ENCODE data around the gene TAB2. TPM values are rescaled to one million over a fixed set of nuclear protein-coding genes. Genes with fewer than 3 reads are reported as not detected.
A peak's percentile ranks its signal among the peaks of the same experiment; 100 is the strongest.

The TAB2 gene
- total and polyA plus RNA-seq, 7 donors = 35.9 to 86.0 (median 56.5) TPM

DNA sequence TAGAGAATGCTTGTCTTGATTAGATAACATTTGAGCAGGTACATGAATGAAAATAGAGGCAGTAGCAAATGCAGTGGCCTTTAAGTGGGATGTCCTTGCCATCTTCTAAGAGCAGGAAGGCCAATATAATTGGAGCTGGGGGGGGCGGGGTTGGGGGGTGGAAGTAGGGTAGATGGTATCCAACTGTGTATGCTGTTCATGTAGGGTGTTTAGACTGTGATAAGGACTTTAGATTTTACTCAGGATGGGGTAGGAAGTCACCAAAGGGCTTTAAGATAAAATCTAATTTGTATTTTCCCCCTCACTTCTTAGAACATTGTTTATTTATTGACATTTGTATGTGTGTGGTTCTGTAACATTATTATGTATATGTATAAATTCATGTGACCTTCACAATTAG lies 12.0 kb downstream of the TAB2 start:
- WGBS, 3 donors = 39 to 78% (median 50%) methylated on average over 1 of the region's 1 CpG
- H3K27ac ChIP-seq = no peak overlapping the region
- peaks cover 71% of the 10 kb centered on the region for H3K4me1 ChIP-seq
- H3K9me3 ChIP-seq = no peaks in the 10 kb centered on the region
- no peak for DNase-seq
- no peak overlapping the region for H3K4me3 ChIP-seq
- no peak for ATAC-seq
- intact Hi-C loops (cut with DNase I) = no loop called here
- TF ChIP-seq CTCF (IDR thresholded peaks at IDR 0.05) = no peak
- no peaks in the 10 kb centered on the region for H3K27me3 ChIP-seq (ENCODE audit: insufficient read depth in 3 of 3, low read length in 2 of 3)
- H3K36me3 ChIP-seq (ENCODE audit: insufficient read depth in 1 of 2, low read depth in 1 of 2) = no peaks in the 10 kb centered on the region

DNA sequence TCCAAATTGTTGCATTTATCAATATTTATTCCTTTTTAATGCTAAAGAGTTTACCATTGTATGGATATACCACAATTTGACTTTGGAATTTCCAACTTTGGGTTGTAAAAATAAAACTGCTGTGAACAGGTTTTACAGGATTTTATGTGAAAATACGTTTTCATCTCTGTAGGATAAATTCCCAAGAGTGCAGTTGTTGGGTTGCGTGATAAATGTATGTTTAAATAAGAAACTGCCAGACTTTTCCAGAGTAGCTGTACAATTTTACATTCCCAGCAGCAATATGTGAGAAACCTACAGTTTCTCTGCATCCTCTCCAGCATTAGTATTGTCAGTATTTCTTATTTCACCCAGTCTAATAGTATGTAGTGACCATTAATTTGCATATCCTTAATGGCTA lies 12.6 kb downstream of the TAB2 start:
- Histone ChIP-seq H3K27me3 (ENCODE audit: insufficient read depth in 3 of 3, low read length in 2 of 3) (no peaks in the 10 kb centered on the region), H3K4me3 (no peak overlapping the region), H3K27ac (no peak overlapping the region), H3K4me1 (peaks cover 71% of the 10 kb centered on the region), H3K9me3 (no peaks in the 10 kb centered on the region), H3K36me3 (ENCODE audit: insufficient read depth in 1 of 2, low read depth in 1 of 2) (no peaks in the 10 kb centered on the region)
- ATAC-seq (no peak), DNase-seq (no peak)
- no peak for TF ChIP-seq CTCF (IDR thresholded peaks at IDR 0.05)
- 72 to 80% (median 79%) methylated on average over 2 of the region's 2 CpGs for WGBS, 3 donors
- intact Hi-C loops (cut with DNase I) = no loop called here

DNA sequence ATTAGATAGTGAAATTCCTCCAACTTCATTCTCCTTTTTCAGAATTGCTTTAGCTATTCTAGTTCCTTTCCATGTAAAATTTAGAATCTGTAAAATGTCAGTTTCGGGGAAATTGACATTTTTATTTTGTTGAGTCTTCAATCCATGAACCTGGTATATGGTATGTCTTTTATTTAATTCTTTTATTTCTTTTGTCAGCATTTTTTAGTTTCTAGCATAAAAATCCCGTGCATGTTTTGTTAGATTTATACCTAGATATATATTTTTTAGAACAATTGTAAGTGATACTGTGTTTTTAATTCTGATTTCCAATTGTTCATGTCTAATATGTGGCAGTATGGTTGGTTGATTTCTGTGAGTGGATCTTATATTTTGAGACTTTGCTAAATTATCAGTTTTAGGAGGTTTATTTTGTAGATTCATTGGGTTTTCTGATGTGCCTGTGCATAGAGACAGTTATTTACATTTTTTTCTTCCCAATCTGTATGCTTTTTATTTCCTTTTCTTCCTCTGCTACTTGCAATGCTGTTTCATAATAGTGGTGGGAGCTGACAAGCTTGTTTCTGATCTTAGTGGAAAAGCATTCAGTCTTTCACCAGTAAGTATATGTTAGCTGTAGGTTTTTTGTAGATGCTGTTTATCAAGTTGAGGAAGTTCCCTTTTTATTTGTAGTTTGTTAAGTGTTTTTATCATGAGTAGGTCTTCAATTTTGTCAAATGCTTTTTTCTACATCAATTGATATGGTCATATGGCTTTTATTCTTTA lies 13.7 kb downstream of the TAB2 start:
- H3K4me3 ChIP-seq = no peak overlapping the region
- TF ChIP-seq CTCF (IDR thresholded peaks at IDR 0.05) = no peak
- H3K9me3 ChIP-seq = no peaks in the 10 kb centered on the region
- H3K4me1 ChIP-seq = peaks cover 72% of the 10 kb centered on the region
- 84 to 90% (median 86%) methylated on average over 2 of the region's 2 CpGs for WGBS, 3 donors
- DNase-seq (no peak), ATAC-seq (no peak)
- intact Hi-C loops (cut with DNase I) = no loop called here
- no peaks in the 10 kb centered on the region for H3K36me3 ChIP-seq (ENCODE audit: insufficient read depth in 1 of 2, low read depth in 1 of 2)
- H3K27ac ChIP-seq = peak overlapping the region; percentile 31
- no peaks in the 10 kb centered on the region for H3K27me3 ChIP-seq (ENCODE audit: insufficient read depth in 3 of 3, low read length in 2 of 3)

GRCh38 chr6:149331871-149332270 lies 14.4 kb downstream of the TAB2 start:
- Histone ChIP-seq H3K9me3 (no peaks in the 10 kb centered on the region), H3K4me3 (no peak overlapping the region), H3K27me3 (ENCODE audit: insufficient read depth in 3 of 3, low read length in 2 of 3) (no peaks in the 10 kb centered on the region), H3K27ac (peak overlapping the region; percentile 31), H3K36me3 (ENCODE audit: insufficient read depth in 1 of 2, low read depth in 1 of 2) (no peaks in the 10 kb centered on the region), H3K4me1 (peaks cover 78% of the 10 kb centered on the region)
- intact Hi-C loops (cut with DNase I) = no loop called here
- no peak for TF ChIP-seq CTCF (IDR thresholded peaks at IDR 0.05)
- ATAC-seq = no peak
- DNase-seq = no peak
- 62 to 66% (median 64%) methylated on average over 2 of the region's 2 CpGs for WGBS, 3 donors
